ENCODE results near the gene GLT6D1.

DNA sequence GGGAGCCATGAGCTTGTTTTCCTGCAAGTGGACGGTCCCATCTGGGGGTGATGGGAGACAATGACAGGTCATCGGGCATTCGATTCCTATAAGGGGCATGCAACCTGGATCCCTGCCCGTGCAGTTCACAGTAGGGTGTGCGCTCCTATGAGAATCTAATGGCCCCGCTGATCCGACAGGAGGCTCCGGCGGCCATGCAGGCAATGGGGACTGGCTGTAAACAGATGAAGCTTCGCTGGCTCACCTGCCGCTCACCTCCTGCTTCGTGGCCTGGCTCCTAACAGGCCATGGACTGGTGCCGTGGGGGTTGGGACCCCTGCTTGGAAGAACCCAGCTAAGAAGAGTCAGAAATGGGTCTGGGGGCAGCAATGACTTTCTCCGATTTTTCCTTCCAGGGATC, 56.8 kb downstream of the GLT6D1 start:
- TF ChIP-seq, protein P1, sequence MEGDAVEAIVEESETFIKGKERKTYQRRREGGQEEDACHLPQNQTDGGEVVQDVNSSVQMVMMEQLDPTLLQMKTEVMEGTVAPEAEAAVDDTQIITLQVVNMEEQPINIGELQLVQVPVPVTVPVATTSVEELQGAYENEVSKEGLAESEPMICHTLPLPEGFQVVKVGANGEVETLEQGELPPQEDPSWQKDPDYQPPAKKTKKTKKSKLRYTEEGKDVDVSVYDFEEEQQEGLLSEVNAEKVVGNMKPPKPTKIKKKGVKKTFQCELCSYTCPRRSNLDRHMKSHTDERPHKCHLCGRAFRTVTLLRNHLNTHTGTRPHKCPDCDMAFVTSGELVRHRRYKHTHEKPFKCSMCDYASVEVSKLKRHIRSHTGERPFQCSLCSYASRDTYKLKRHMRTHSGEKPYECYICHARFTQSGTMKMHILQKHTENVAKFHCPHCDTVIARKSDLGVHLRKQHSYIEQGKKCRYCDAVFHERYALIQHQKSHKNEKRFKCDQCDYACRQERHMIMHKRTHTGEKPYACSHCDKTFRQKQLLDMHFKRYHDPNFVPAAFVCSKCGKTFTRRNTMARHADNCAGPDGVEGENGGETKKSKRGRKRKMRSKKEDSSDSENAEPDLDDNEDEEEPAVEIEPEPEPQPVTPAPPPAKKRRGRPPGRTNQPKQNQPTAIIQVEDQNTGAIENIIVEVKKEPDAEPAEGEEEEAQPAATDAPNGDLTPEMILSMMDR (conservative IDR thresholded peaks at IDR 0.05) = no peak
- TF ChIP-seq ZFX (IDR thresholded peaks at IDR 0.05) = no peak
